Esophagus (tissue), 2 donors: ENCODE data around the gene IFNGR2. TPM values are rescaled to one million over a fixed set of nuclear protein-coding genes. Genes with fewer than 3 reads are reported as not detected.

Experiments used
- polyA plus RNA-seq, 2 donors: library from polyadenylated mRNA; stranded (reverse); fragments of 200-250 nt; gene quantifications; one replicate each; pipeline ENCODE4 v1.2.3, GENCODE V29; 2013
- donor health status: healthy with polysubstance abuse.
- donor health status: Bipolar disorder and iron deficiency.

Gene IFNGR2
- polyA plus RNA-seq, 2 donors: 44.9 to 52.5 TPM

Other genes starting within 250 kb of the IFNGR2 start
- gene IFNAR2, start 173.5 kb upstream of the IFNGR2 start, polyA plus RNA-seq: 1 to 10 TPM; 4.5 to 7.2 TPM
- 10 to 100 TPM; 22.9 to 23.9 TPM for gene IL10RB, start 137.0 kb upstream of the IFNGR2 start, polyA plus RNA-seq
- 10 to 100 TPM in 1 of 2 donors, 1 to 10 TPM in 1; 9.0 to 14.1 TPM for gene IFNAR1, start 78.4 kb upstream of the IFNGR2 start, polyA plus RNA-seq
- 10 to 100 TPM; 20.3 to 27.4 TPM for gene TMEM50B, start 76.6 kb downstream of the IFNGR2 start, polyA plus RNA-seq
- gene DNAJC28, start 88.3 kb downstream of the IFNGR2 start, polyA plus RNA-seq: 1 to 10 TPM; 1.2 to 1.4 TPM
- gene GART, start 138.7 kb downstream of the IFNGR2 start, polyA plus RNA-seq: 10 to 100 TPM; 10.6 to 27.1 TPM
- 10 to 100 TPM; 71.5 to 92.1 TPM for gene SON, start 139.6 kb downstream of the IFNGR2 start, polyA plus RNA-seq
- 10 to 100 TPM; 10.6 to 17.4 TPM for gene DONSON, start 185.3 kb downstream of the IFNGR2 start, polyA plus RNA-seq
- 10 to 100 TPM; 15.0 to 15.5 TPM for gene CRYZL1, start 238.3 kb downstream of the IFNGR2 start, polyA plus RNA-seq
- 1 to 10 TPM; 6.6 to 8.9 TPM for gene ITSN1, start 239.1 kb downstream of the IFNGR2 start, polyA plus RNA-seq